Keratinocyte (primary cell): Measurements from ENCODE around the gene GFOD2. TPM values are rescaled to one million over a fixed set of nuclear protein-coding genes. Genes with fewer than 3 reads are reported as not detected.

ENCODE experiments used
- DNase-seq: peaks from one replicate; pipeline ENCODE4 v3.0.0-alpha.2; 2011; ENCODE audit warnings: low read depth, missing footprints, low spot score
- FAIRE-seq: peaks from 2 replicates; lab custom pipeline; 2011; peaks lifted over from hg19 to GRCh38; lab: Jason Lieb, UNC
- H2AFZ ChIP-seq: 2 replicates; pipeline ENCODE4 v1.6.0; 2012; ENCODE audit warnings: low read length, control low read depth, inconsistent platforms; ENCODE audit not compliant: control insufficient read depth
- H3K27ac ChIP-seq: 2 replicates; pipeline ENCODE4 v1.5.1; 2011; ENCODE audit warnings: low read length; ENCODE audit not compliant: control insufficient read depth, insufficient read depth
- H3K27me3 ChIP-seq: 3 replicates; pipeline ENCODE4 v1.6.0; 2011; ENCODE audit warnings: low read length; ENCODE audit not compliant: control insufficient read depth, insufficient read depth; ENCODE audit errors: extremely low read depth
- H3K36me3 ChIP-seq, 2 experiments: 2 replicates in 1 of 2; 3 replicates in 1 of 2; pipeline ENCODE4 v1.5.1; 2011; ENCODE audit warnings: low read length in 2 of 2, mild to moderate bottlenecking in 1 of 2; ENCODE audit not compliant: control insufficient read depth in 2 of 2, insufficient read depth in 2 of 2; ENCODE audit errors: extremely low read depth in 1 of 2
- H3K4me1 ChIP-seq: 3 replicates; pipeline ENCODE4 v1.5.1; 2011; ENCODE audit warnings: low read length; ENCODE audit not compliant: control insufficient read depth, insufficient read depth; ENCODE audit errors: extremely low read depth
- H3K4me2 ChIP-seq: 3 replicates; pipeline ENCODE4 v1.6.0; 2011; ENCODE audit warnings: low read depth, low read length; ENCODE audit not compliant: control insufficient read depth, insufficient read depth; ENCODE audit errors: extremely low read depth
- H3K4me3 ChIP-seq, 3 experiments: fragments of 200-600 bp in 1 of 3; sonication (generic) in 1 of 3; 2 replicates in 2 of 3; 3 replicates in 1 of 3; pipeline ENCODE4 v1.5.1; 2011 to 2016; ENCODE audit warnings: low read length in 3 of 3, mild to moderate bottlenecking in 3 of 3, control low read depth in 2 of 3, inconsistent platforms in 1 of 3, low read depth in 1 of 3, mixed read lengths in 1 of 3, mixed run types in 1 of 3, moderate library complexity in 1 of 3; ENCODE audit not compliant: control insufficient read depth in 2 of 3, insufficient read depth in 2 of 3; ENCODE audit errors: extremely low read depth in 1 of 3
- H3K79me2 ChIP-seq: 2 replicates; pipeline ENCODE4 v1.6.0; 2012; ENCODE audit warnings: low read length; ENCODE audit not compliant: control insufficient read depth, insufficient read depth
- H3K9ac ChIP-seq: 3 replicates; pipeline ENCODE4 v1.6.0; 2011; ENCODE audit warnings: low read length; ENCODE audit not compliant: control insufficient read depth, insufficient read depth; ENCODE audit errors: extremely low read depth
- H3K9me1 ChIP-seq: 3 replicates; pipeline ENCODE4 v1.6.0; 2011; ENCODE audit warnings: low read length; ENCODE audit not compliant: control insufficient read depth, insufficient read depth; ENCODE audit errors: extremely low read depth
- H3K9me3 ChIP-seq: 2 replicates; pipeline ENCODE4 v1.5.1; 2012; ENCODE audit warnings: low read depth, low read length; ENCODE audit not compliant: control insufficient read depth
- H4K20me1 ChIP-seq: 3 replicates; pipeline ENCODE4 v1.6.0; 2011; ENCODE audit warnings: low read length; ENCODE audit not compliant: control insufficient read depth, insufficient read depth; ENCODE audit errors: extremely low read depth
- CTCF ChIP-seq, 3 experiments: IDR thresholded peaks in 1 of 3; conservative IDR thresholded peaks in 1 of 3; optimal IDR thresholded peaks in 1 of 3; 2 replicates in 2 of 3; 3 replicates in 1 of 3; pipeline versions ENCODE3 to v1.5.1; 2011; ENCODE audit warnings: low read length in 3 of 3, mild to moderate bottlenecking in 3 of 3, moderate library complexity in 2 of 3, control low read depth in 1 of 3, inconsistent platforms in 1 of 3; ENCODE audit not compliant: insufficient read depth in 2 of 3; ENCODE audit errors: extremely low read depth in 1 of 3
- EZH2 ChIP-seq: IDR thresholded peaks from one replicate; pipeline ENCODE4 v1.6.1; 2012; ENCODE audit warnings: inconsistent platforms, mild to moderate bottlenecking, low read length, moderate library complexity
- dilution Hi-C: fragments of 300-500 bp; cut with MboI; formaldehyde crosslinking; loops from one replicate; pipeline ENCODE4 v1.7.0; 2020; ENCODE audit warnings: low sequenced_read_pairs; ENCODE audit not compliant: extremely low pct_ligation_motif_present
- polyA plus RNA-seq, 5 experiments: library from polyadenylated mRNA; depleted of rRNA in 3 of 5; stranded (reverse) in 3 of 5; stranded (forward) in 1 of 5; unstranded in 1 of 5; fragments of >200 nt; gene quantifications; 1 replicate in 1 of 5; 2 replicates in 3 of 5; 3 replicates in 1 of 5; pipeline versions ENCODE4 v1.2.1 to v1.2.3, GENCODE V29; 2011 to 2012; ENCODE audit warnings: missing spikeins in 2 of 5, low read depth in 1 of 5, low replicate concordance in 1 of 5

Gene GFOD2
- polyA plus RNA-seq, 1 donor (not counting 4 experiments of a cell fraction or from before 2014, with no cell fraction given), result 13.2 TPM

- DNase-seq, result no peak
- Histone ChIP-seq H3K9me3 (no peaks in the 10 kb centered on the region), H3K4me1 (peaks cover 5% of the 10 kb centered on the region), H3K4me3 (no peak overlapping the region), H3K9ac (no peak overlapping the region), H3K36me3 (peaks cover 4 to 10% of the 10 kb centered on the region in 2 experiments), H2AFZ (no peak overlapping the region), H3K27me3 (peaks cover 26% of the 10 kb centered on the region), H3K27ac (no peak overlapping the region), H3K4me2 (peak overlapping the region; percentile 14), H3K79me2 (no peaks in the 10 kb centered on the region), H3K9me1 (peaks cover 3% of the 10 kb centered on the region), H4K20me1 (no peaks in the 10 kb centered on the region)
- dilution Hi-C loops, result no loop called here
- FAIRE-seq, result peak; percentile 81
- TF ChIP-seq EZH2 (no peak), CTCF (optimal IDR thresholded peaks at IDR 0.05 in 1 of 3, IDR thresholded peaks at IDR 0.05 in 1 of 3, conservative IDR thresholded peaks at IDR 0.05 in 1 of 3; ENCODE audit: extremely low read depth in 1 of 3, insufficient read depth in 2 of 3, low read length in 3 of 3) (no peak)
Measured at GRCh38 chr16:67641779-67642708, 77.1 kb downstream of the GFOD2 start.

GRCh38 chr16:67637625-67638024 lies 81.5 kb downstream of the GFOD2 start:
- H3K4me3 ChIP-seq, result no peak overlapping the region
- H3K9me1 ChIP-seq, result peaks cover 3% of the 10 kb centered on the region
- no peak overlapping the region for H3K9ac ChIP-seq
- no peak for FAIRE-seq
- H4K20me1 ChIP-seq, result no peaks in the 10 kb centered on the region
- H3K4me1 ChIP-seq, result peaks cover 5% of the 10 kb centered on the region
- DNase-seq, result no peak
- TF ChIP-seq EZH2 (no peak), CTCF (optimal IDR thresholded peaks at IDR 0.05 in 1 of 3, IDR thresholded peaks at IDR 0.05 in 1 of 3, conservative IDR thresholded peaks at IDR 0.05 in 1 of 3; ENCODE audit: extremely low read depth in 1 of 3, insufficient read depth in 2 of 3, low read length in 3 of 3) (no peak)
- no peaks in the 10 kb centered on the region for H3K9me3 ChIP-seq
- no peak overlapping the region for H3K27ac ChIP-seq
- no peak overlapping the region for H3K4me2 ChIP-seq
- peaks cover 15 to 16% of the 10 kb centered on the region in 2 experiments for H3K36me3 ChIP-seq
- no peak overlapping the region for H2AFZ ChIP-seq
- H3K27me3 ChIP-seq, result no peaks in the 10 kb centered on the region
- dilution Hi-C loops, result no loop called here
- no peaks in the 10 kb centered on the region for H3K79me2 ChIP-seq
